ENCODE data around the gene MTARC2.

Gene MTARC2

GRCh38 chr1:220804202-220804586 lies 56.1 kb downstream of the MTARC2 start:
- DNase-seq, result no peak

GRCh38 chr1:220806408-220806807 lies 58.3 kb downstream of the MTARC2 start:
- no peak for DNase-seq

- no peak for DNase-seq
These were observed 59.6 kb downstream of the MTARC2 start for GRCh38 chr1:220807726-220808125.

DNA sequence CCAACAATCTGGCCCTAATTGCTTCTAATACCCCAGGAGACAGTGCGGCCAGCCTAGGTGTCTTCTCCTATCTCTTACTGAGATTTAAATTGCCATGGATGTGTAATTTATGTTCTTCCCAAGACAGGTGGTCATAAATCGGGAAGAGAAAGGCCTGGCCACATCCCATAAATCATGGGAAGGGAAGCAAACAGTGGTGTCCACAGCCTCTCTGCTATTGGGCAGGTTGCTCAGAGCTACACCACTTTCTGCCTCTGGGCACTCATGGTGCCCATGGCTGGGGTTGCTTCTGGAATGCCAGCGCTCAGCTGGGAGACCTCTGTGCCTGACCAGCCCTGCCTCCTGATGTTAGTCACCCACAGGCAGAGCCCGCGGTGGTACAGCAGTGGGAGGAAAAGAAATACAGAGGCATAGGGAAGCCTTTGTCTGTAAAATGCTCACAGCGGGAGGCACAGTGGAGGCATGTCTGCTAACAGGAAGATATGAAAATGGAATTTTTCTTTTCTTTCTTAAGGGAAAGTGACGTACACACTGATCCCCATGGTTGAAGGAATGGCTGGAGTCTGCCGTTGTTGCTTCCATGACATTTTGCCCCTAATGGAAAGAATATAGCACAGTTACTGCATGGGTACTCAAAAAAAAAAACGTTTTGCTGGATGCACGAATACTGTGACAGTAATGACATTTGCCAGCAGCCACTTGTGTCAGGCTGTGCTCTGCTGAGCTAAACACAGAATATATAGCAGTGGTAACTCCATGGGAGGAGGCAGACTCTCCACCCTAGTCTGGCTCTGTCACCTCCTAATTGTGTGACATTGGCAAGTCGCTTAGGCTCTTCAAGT lies 60.4 kb downstream of the MTARC2 start:
- no peak for DNase-seq

DNA sequence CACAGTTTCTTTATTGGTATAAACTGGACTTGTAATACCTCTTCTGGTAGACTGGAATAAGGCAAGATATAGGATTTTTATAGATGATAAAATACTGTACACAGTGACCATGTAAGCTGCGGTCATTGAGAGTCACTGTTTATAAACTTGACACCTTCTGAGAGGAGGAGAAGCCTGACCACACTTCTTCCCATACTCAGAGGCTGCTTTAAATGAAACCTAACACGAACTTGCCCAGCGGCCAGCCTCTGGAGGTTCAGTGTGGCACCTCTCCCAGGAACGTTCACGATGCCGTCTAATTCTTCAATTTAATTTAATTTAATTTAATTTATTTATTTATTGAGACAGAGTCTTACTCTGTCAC lies 61.0 kb downstream of the MTARC2 start:
- no peak for DNase-seq

GRCh38 chr1:220809704-220810103 lies 61.6 kb downstream of the MTARC2 start:
- no peak for DNase-seq

- DNase-seq, result no peak
These were observed 62.1 kb downstream of the MTARC2 start for GRCh38 chr1:220810179-220810653.

DNA sequence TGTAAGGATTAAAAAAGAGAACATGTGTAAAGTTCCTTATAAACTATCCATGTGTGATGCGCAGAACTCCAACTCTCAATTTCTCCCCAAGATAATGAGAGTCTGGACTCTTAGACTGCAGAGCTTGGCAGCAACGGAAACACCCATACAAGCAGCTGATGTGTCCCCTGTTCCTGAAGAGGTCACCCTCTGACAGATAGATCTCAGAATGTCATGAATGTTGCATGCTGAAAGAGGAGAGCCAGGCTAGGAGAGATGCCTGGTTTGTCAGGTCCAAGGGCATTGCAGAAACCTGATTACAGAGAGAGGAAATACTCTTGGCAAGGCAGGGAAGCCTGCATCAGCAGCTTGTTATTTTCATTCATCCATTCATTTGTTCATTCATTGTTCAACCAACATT lies 62.8 kb downstream of the MTARC2 start:
- no peak for DNase-seq

- DNase-seq, result no peak
These were observed 63.6 kb downstream of the MTARC2 start for GRCh38 chr1:220811695-220812094.

- no peak for DNase-seq
These were observed 64.2 kb downstream of the MTARC2 start for GRCh38 chr1:220812308-220812707.

DNA sequence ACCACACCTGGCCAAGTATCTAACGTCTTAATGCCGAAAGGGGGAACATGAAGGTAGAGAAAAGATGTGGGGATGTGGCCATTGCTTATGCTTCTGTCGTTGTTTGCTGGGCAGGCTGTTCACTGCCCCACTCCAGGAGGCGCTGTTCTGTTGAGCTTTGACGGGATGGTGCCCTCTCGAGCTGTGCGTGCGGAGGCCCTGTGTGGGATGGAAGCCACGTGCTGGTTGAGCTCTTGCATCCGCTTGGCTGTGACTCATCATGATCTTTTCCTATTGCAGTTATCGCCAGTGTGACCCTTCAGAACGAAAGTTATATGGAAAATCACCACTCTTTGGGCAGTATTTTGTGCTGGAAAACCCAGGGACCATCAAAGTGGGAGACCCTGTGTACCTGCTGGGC lies 64.9 kb downstream of the MTARC2 start:
- DNase-seq, result no peak

DNA sequence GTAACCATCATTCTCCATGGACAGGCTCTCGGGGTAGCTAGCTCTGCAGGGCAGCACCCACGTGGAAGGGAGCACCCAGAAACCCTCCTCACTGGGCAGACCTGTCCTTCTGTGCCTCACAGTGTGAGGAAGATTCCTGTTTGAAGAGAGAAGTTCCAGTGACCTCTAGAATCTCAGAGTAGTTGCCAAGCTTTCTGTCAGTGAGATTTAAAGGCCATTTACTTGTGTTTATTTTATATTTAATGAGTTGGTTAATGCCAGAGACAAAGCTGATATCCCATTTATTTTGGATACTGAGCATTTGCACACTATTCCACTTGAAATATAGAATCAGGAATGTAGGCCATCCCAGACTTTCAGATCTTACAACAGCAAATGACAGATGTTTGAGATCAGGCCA lies 67.3 kb downstream of the MTARC2 start:
- no peak for DNase-seq

GRCh38 chr1:220817907-220818306 lies 69.8 kb downstream of the MTARC2 start:
- DNase-seq, result no peak

- no peak for DNase-seq
These were observed 70.5 kb downstream of the MTARC2 start for GRCh38 chr1:220818421-220819173.

- no peak for DNase-seq
These were observed 71.4 kb downstream of the MTARC2 start for GRCh38 chr1:220819467-220820026.

DNA sequence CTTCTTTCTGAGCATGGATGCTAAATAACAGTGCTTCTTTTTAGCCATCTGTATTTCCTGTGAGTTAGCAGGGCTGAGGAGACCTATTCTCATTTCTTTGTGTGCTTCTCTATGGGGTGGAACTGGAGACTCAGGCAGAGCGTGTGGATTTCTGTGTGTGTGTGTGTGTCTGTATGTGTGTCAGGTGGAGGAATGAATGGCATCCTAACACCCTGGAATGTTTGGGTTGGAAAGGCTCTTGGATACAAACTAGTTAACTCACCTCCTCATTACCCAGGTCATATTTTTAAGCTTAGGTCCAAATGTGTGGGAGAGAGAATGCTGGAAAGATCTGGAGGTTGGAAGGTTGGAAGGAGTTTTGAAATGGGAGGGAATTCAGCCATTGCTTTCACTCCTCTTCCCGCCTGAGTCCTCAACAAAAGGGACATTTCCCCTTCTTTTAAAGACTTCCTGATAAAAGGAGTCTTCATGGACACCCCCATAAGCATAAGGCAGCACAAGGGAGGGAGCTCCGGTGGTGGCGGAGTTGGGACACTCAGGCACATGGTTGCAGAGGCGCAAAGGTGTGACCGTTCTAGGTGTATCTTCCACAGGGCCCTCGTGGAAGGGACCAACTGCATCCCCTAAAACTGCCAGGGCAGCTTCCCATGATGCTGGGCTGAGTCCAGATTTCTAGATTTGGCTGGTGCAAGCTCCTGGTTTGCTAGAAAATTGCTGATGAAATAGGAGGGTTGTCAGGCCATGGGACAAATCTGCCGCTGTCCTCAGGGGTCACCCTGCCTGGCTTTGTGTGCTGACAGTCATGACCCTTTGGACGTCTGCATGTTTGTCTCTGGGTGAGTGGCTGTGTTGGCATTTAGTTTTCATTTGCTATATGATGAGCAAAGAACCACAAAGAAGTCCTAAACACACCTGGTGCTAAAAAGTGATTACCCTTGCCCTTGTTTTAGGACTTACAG lies 76.2 kb downstream of the MTARC2 start:
- DNase-seq, result no peak

DNA sequence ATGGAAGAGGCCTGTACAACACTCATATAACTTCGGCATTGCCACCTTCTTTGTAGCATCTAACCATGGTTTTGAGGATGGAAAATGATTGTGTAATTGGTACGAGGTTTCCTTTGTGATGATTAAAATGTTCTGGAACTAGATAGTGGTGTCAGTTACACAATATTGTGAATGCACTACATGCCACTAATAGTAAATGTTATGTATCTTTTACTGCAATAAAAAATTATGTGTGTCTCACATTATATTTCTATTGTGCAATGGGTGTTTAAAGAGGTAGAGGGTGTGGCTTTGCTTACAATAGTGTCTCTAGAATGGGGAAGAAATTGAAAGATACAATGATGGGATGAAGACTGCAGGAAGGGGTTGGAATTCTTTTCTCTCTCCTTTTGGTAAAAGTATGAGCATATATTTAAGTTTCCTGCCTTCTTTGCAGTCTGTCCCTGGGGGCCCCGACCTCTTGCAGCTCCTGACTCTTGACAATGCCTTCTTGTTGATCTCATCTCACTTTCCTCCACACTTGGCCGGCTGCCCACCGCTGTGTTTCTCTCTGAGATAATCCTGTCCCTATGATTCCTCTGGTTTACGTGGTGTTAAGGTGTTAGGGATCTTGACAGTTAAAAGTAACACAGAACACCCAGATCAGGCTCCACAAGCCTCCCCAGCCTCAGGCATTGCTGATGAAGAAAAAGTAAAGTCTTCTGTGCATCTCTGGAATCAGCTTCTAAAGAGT lies 77.9 kb downstream of the MTARC2 start:
- DNase-seq, result no peak

GRCh38 chr1:220826729-220827128 lies 78.6 kb downstream of the MTARC2 start:
- no peak for DNase-seq

DNA sequence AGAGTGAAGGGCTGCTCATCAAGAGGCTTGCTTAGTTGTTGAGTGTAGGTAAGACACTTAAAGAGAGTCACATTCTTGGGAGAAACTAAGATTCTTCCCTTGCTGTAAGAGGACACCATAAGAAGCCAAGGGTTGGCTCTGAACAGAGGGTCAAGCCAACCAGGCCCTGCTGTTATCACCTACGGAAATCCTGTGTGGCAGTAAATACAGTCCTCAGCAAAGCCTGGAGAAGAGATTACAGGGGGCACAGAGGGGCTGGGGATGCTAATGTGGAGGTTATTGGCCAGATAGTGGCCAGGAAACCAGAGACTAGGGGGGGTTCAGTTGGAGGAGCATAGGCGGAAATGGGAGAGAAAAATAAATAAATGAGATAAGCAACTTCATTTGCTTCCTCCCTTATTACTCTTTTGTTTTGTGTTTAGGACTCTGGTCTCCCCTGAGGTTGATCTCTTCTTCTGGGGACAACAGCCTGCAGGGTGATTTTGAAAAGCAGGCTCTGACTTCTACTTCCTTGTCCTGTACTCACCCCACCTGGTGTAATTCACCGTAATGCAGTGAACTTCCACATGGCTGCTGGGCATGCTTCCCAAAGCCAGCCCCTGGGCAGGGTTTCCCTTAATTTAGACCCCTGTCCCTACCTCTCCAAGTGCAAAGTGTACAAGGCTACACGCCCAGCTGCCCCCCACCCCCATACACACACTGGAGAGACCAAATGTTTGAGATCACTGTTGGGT lies 79.5 kb downstream of the MTARC2 start:
- no peak for DNase-seq

GRCh38 chr1:220828179-220828490 lies 80.0 kb downstream of the MTARC2 start:
- DNase-seq, result no peak

DNA sequence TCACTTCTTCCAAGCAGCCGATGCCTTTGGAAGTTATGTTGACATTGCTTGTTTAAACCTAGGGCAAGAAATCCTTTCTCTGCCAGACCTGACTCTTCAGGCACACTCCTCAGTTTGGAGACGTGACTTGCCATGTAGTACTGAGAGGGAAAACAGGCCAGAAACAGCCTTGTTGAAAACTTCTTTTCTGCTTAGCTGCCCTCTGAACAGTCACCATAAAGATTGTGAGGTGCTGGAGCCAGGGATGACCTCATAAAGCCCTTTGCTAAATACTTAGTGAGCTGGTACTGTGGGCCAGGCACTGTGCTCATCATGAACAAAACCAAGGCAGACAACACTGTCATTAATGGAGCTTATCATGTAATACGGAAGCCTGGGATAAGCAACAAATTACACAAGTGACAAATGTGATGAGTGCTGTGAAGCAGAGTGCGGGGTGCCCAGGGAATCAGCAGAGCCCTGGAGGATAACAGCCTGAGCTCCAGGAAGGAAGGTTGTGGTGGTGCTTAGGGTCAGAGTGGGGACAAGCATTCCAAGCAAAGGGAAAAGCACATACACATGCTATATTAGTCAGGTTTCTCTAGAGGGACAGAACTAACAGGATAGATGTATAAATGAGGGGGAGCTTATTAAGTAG lies 80.9 kb downstream of the MTARC2 start:
- no peak for DNase-seq
